Stimulated activated naive CD4-positive, alpha-beta T cell (primary cell): ENCODE data around the gene WNT7A.

Experiments
- DNase-seq, 6 experiments: peaks; one replicate each; lab custom pipeline; 2025; lab: John Stamatoyannopoulos, UW

WNT7A gene

GRCh38 chr3:13826672-13827071 lies 53.2 kb downstream of the WNT7A start:
- DNase-seq, result no peak

GRCh38 chr3:13825821-13826220 lies 54.0 kb downstream of the WNT7A start:
- DNase-seq, result no peak

- no peak for DNase-seq
Observed at GRCh38 chr3:13825311-13825579, 54.6 kb downstream of the WNT7A start.

- no peak for DNase-seq
Observed at GRCh38 chr3:13824521-13825310, 55.2 kb downstream of the WNT7A start.

GRCh38 chr3:13823692-13824091 lies 56.2 kb downstream of the WNT7A start:
- no peak for DNase-seq

- DNase-seq, result no peak
Observed at GRCh38 chr3:13822871-13823585, 56.8 kb downstream of the WNT7A start.

- no peak for DNase-seq
Observed at GRCh38 chr3:13822042-13822441, 57.8 kb downstream of the WNT7A start.

GRCh38 chr3:13821126-13821525 lies 58.7 kb downstream of the WNT7A start:
- no peak for DNase-seq

GRCh38 chr3:13818919-13819318 lies 61.0 kb downstream of the WNT7A start:
- DNase-seq, result no peak

- no peak for DNase-seq
Observed at GRCh38 chr3:13815088-13815683, 64.7 kb downstream of the WNT7A start.

GRCh38 chr3:13812034-13812471 lies 67.8 kb downstream of the WNT7A start:
- DNase-seq, result no peak

GRCh38 chr3:13811614-13812013 lies 68.3 kb downstream of the WNT7A start:
- no peak for DNase-seq

GRCh38 chr3:13808550-13808949 lies 71.3 kb downstream of the WNT7A start:
- DNase-seq, result no peak

- no peak for DNase-seq
Observed at GRCh38 chr3:13801361-13802204, 78.3 kb downstream of the WNT7A start.

- DNase-seq, result no peak
Observed at GRCh38 chr3:13800064-13800463, 79.8 kb downstream of the WNT7A start.

- no peak for DNase-seq
Observed at GRCh38 chr3:13798401-13798800, 81.5 kb downstream of the WNT7A start.

GRCh38 chr3:13796701-13797460 lies 83.0 kb downstream of the WNT7A start:
- DNase-seq, result no peak

- DNase-seq, result no peak
Observed at GRCh38 chr3:13795816-13796215, 84.1 kb downstream of the WNT7A start.

GRCh38 chr3:13794322-13794721 lies 85.5 kb downstream of the WNT7A start:
- DNase-seq, result no peak

GRCh38 chr3:13793451-13793850 lies 86.4 kb downstream of the WNT7A start:
- DNase-seq, result no peak

GRCh38 chr3:13792512-13793371 lies 87.1 kb downstream of the WNT7A start:
- no peak for DNase-seq
